Measurements from ENCODE around the gene PMVK.
A peak's percentile ranks its signal among the peaks of the same experiment; 100 is the strongest.

The PMVK gene

GRCh38 chr1:154908937-154909336 is 27.6 kb downstream of the PMVK start:
- TF ChIP-seq ZBTB7A (IDR thresholded peaks at IDR 0.05; ENCODE audit: low read depth) (no peak), USF1 (IDR thresholded peaks at IDR 0.05) (no peak), FOXM1 (IDR thresholded peaks at IDR 0.05; ENCODE audit: borderline replicate concordance, low read depth) (no peak), RAD21 (IDR thresholded peaks at IDR 0.05; ENCODE audit: low read depth) (no peak), EGR1 (IDR thresholded peaks at IDR 0.05) (no peak), NFIC (IDR thresholded peaks at IDR 0.05) (no peak), TEAD4 (IDR thresholded peaks at IDR 0.05) (no peak), MAX (IDR thresholded peaks at IDR 0.05) (no peak), CEBPB (IDR thresholded peaks at IDR 0.05) (no peak), YY1 (IDR thresholded peaks at IDR 0.05; ENCODE audit: low read depth) (no peak), TAF1 (IDR thresholded peaks at IDR 0.05; ENCODE audit: low read depth) (no peak), TCF12 (IDR thresholded peaks at IDR 0.05; ENCODE audit: low read depth) (no peak), CREB1 (IDR thresholded peaks at IDR 0.05; ENCODE audit: low read depth) (no peak)

- TF ChIP-seq RAD21 (IDR thresholded peaks at IDR 0.05; ENCODE audit: low read depth) (peak; percentile 65), MAX (IDR thresholded peaks at IDR 0.05) (no peak)
Measured at GRCh38 chr1:154906621-154907081, 29.9 kb downstream of the PMVK start.

GRCh38 chr1:154902938-154903566 is 33.5 kb downstream of the PMVK start:
- TF ChIP-seq USF1 (IDR thresholded peaks at IDR 0.05) (no peak), EGR1 (IDR thresholded peaks at IDR 0.05) (no peak), YY1 (IDR thresholded peaks at IDR 0.05; ENCODE audit: low read depth) (no peak), ZBTB7A (IDR thresholded peaks at IDR 0.05; ENCODE audit: low read depth) (no peak), CEBPB (IDR thresholded peaks at IDR 0.05) (no peak; the same call in 1 of the 2 replicates), RAD21 (IDR thresholded peaks at IDR 0.05; ENCODE audit: low read depth) (no peak), NFIC (IDR thresholded peaks at IDR 0.05) (no peak), CREB1 (IDR thresholded peaks at IDR 0.05; ENCODE audit: low read depth) (no peak), TAF1 (IDR thresholded peaks at IDR 0.05; ENCODE audit: low read depth) (no peak), REST (IDR thresholded peaks at IDR 0.05; ENCODE audit: low read depth) (no peak), EP300 (IDR thresholded peaks at IDR 0.05; ENCODE audit: borderline replicate concordance) (no peak), MAX (IDR thresholded peaks at IDR 0.05) (no peak), TCF12 (IDR thresholded peaks at IDR 0.05; ENCODE audit: low read depth) (no peak), FOXM1 (IDR thresholded peaks at IDR 0.05; ENCODE audit: borderline replicate concordance, low read depth) (no peak), TEAD4 (IDR thresholded peaks at IDR 0.05) (no peak)

- no peak for TF ChIP-seq REST (IDR thresholded peaks at IDR 0.05; ENCODE audit: low read depth)
- TF ChIP-seq RAD21 (IDR thresholded peaks at IDR 0.05; ENCODE audit: low read depth) = no peak
- TF ChIP-seq NFIC (IDR thresholded peaks at IDR 0.05) = no peak
- no peak for TF ChIP-seq EP300 (IDR thresholded peaks at IDR 0.05; ENCODE audit: borderline replicate concordance)
- TF ChIP-seq TEAD4 (IDR thresholded peaks at IDR 0.05) = no peak
- no peak for TF ChIP-seq TAF1 (IDR thresholded peaks at IDR 0.05; ENCODE audit: low read depth)
- TF ChIP-seq FOXM1 (IDR thresholded peaks at IDR 0.05; ENCODE audit: borderline replicate concordance, low read depth) = no peak
- TF ChIP-seq YY1 (IDR thresholded peaks at IDR 0.05; ENCODE audit: low read depth) = no peak
- no peak for TF ChIP-seq USF1 (IDR thresholded peaks at IDR 0.05)
- no peak for TF ChIP-seq TCF12 (IDR thresholded peaks at IDR 0.05; ENCODE audit: low read depth)
- no peak for TF ChIP-seq CREB1 (IDR thresholded peaks at IDR 0.05; ENCODE audit: low read depth)
- TF ChIP-seq MAX (IDR thresholded peaks at IDR 0.05) = no peak
- no peak for TF ChIP-seq CEBPB (IDR thresholded peaks at IDR 0.05)
- no peak for TF ChIP-seq ZBTB7A (IDR thresholded peaks at IDR 0.05; ENCODE audit: low read depth)
Measured at GRCh38 chr1:154901591-154901990, 34.9 kb downstream of the PMVK start.

GRCh38 chr1:154899041-154899440 is 37.5 kb downstream of the PMVK start:
- TF ChIP-seq NFIC (IDR thresholded peaks at IDR 0.05) (no peak), EGR1 (IDR thresholded peaks at IDR 0.05) (no peak)

Measured in Ishikawa (cell line).